Ishikawa (cell line): Measurements from ENCODE around the gene ANAPC5.

Experiments
- CEBPB ChIP-seq: IDR thresholded peaks from 2 replicates; pipeline ENCODE4 v1.6.1; 2012
- CREB1 ChIP-seq: IDR thresholded peaks from 2 replicates; pipeline ENCODE4 v1.6.1; 2012; ENCODE audit warnings: low read depth
- EGR1 ChIP-seq: IDR thresholded peaks from 2 replicates; pipeline ENCODE4 v1.6.1; 2012
- NFIC ChIP-seq: IDR thresholded peaks from 2 replicates; pipeline ENCODE4 v1.6.1; 2012
- RAD21 ChIP-seq: IDR thresholded peaks from 2 replicates; pipeline ENCODE4 v1.6.1; 2012; ENCODE audit warnings: low read depth
- TAF1 ChIP-seq: IDR thresholded peaks from 2 replicates; pipeline ENCODE4 v1.6.1; 2012; ENCODE audit warnings: low read depth, mild to moderate bottlenecking
- TCF12 ChIP-seq: IDR thresholded peaks from 2 replicates; pipeline ENCODE4 v1.6.1; 2012; ENCODE audit warnings: low read depth
- YY1 ChIP-seq: IDR thresholded peaks from 2 replicates; pipeline ENCODE4 v1.6.1; 2012; ENCODE audit warnings: low read depth
- ZBTB7A ChIP-seq: IDR thresholded peaks from 2 replicates; pipeline ENCODE4 v1.6.1; 2012; ENCODE audit warnings: low read depth
- TF ChIP-seq, protein P1 (sequence below): IDR thresholded peaks from 2 replicates; pipeline ENCODE4 v1.6.1; 2012
- TF ChIP-seq, protein P2 (sequence below): IDR thresholded peaks from 2 replicates; pipeline ENCODE4 v1.6.1; 2012; ENCODE audit warnings: low read depth, mild to moderate bottlenecking

DNA sequence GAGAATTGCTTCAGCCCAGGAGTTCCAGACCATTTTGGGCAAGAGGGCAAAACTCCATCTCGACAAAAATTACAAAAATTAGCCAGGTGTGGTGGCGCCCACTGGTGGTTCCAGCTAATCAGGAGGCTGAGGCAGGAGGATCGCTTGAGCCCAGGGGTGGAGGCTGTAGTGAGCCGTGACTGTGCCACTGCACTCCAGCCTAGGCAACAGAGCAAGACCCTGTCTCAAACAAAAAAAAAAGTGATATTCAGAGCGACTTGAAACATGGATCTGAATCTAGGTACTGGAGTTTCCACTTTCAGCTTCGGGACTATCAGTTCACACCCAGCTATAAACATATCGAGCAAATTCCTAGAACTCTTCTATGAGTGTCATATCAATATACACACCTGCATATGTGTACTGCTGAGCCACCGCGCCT, 31.4 kb upstream of the ANAPC5 start:
- no peak for TF ChIP-seq YY1
- TF ChIP-seq RAD21 = no peak
- no peak for TF ChIP-seq CREB1
- TF ChIP-seq, protein P1, sequence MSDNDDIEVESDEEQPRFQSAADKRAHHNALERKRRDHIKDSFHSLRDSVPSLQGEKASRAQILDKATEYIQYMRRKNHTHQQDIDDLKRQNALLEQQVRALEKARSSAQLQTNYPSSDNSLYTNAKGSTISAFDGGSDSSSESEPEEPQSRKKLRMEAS = no peak
- no peak for TF ChIP-seq CEBPB
- TF ChIP-seq EGR1 = no peak
- no peak for TF ChIP-seq NFIC
- no peak for TF ChIP-seq TAF1
- TF ChIP-seq, protein P2, sequence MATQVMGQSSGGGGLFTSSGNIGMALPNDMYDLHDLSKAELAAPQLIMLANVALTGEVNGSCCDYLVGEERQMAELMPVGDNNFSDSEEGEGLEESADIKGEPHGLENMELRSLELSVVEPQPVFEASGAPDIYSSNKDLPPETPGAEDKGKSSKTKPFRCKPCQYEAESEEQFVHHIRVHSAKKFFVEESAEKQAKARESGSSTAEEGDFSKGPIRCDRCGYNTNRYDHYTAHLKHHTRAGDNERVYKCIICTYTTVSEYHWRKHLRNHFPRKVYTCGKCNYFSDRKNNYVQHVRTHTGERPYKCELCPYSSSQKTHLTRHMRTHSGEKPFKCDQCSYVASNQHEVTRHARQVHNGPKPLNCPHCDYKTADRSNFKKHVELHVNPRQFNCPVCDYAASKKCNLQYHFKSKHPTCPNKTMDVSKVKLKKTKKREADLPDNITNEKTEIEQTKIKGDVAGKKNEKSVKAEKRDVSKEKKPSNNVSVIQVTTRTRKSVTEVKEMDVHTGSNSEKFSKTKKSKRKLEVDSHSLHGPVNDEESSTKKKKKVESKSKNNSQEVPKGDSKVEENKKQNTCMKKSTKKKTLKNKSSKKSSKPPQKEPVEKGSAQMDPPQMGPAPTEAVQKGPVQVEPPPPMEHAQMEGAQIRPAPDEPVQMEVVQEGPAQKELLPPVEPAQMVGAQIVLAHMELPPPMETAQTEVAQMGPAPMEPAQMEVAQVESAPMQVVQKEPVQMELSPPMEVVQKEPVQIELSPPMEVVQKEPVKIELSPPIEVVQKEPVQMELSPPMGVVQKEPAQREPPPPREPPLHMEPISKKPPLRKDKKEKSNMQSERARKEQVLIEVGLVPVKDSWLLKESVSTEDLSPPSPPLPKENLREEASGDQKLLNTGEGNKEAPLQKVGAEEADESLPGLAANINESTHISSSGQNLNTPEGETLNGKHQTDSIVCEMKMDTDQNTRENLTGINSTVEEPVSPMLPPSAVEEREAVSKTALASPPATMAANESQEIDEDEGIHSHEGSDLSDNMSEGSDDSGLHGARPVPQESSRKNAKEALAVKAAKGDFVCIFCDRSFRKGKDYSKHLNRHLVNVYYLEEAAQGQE = no peak
- no peak for TF ChIP-seq TCF12
- no peak for TF ChIP-seq ZBTB7A
